GM21367 (cell line): ENCODE measurements around the gene SAMD4A.

Source experiments
- ATAC-seq: cut with Tn5 transposase; IDR thresholded peaks from one replicate; pipeline ENCODE4 v1.9.1; 2021; ENCODE audit not compliant: unreplicated experiment

The SAMD4A gene

GRCh38 chr14:54754116-54754622 is 187.2 kb downstream of the SAMD4A start:
- ATAC-seq = no peak

GRCh38 chr14:54754623-54755386 is 187.9 kb downstream of the SAMD4A start:
- no peak for ATAC-seq

- no peak for ATAC-seq
These were observed 189.9 kb downstream of the SAMD4A start for GRCh38 chr14:54756656-54757392.

- no peak for ATAC-seq
These were observed 191.1 kb downstream of the SAMD4A start for GRCh38 chr14:54758041-54758440.

- no peak for ATAC-seq
These were observed 193.2 kb downstream of the SAMD4A start for GRCh38 chr14:54759982-54760585.

GRCh38 chr14:54760866-54761575 is 194.1 kb downstream of the SAMD4A start:
- no peak for ATAC-seq

- no peak for ATAC-seq
These were observed 194.9 kb downstream of the SAMD4A start for GRCh38 chr14:54761835-54762234.

- no peak for ATAC-seq
These were observed 195.4 kb downstream of the SAMD4A start for GRCh38 chr14:54762296-54762695.

GRCh38 chr14:54763761-54764160 is 196.8 kb downstream of the SAMD4A start:
- ATAC-seq = no peak

GRCh38 chr14:54766276-54767138 is 199.6 kb downstream of the SAMD4A start:
- no peak for ATAC-seq

GRCh38 chr14:54767139-54767431 is 200.2 kb downstream of the SAMD4A start:
- no peak for ATAC-seq

GRCh38 chr14:54767450-54767849 is 200.5 kb downstream of the SAMD4A start:
- no peak for ATAC-seq

GRCh38 chr14:54768501-54769129 is 201.7 kb downstream of the SAMD4A start:
- ATAC-seq = no peak

- ATAC-seq = no peak
These were observed 203.3 kb downstream of the SAMD4A start for GRCh38 chr14:54769951-54770863.

- ATAC-seq = no peak
These were observed 204.6 kb downstream of the SAMD4A start for GRCh38 chr14:54771411-54772027.

GRCh38 chr14:54772451-54772881 is 205.5 kb downstream of the SAMD4A start:
- ATAC-seq = no peak

GRCh38 chr14:54773171-54774006 is 206.5 kb downstream of the SAMD4A start:
- peak; percentile 39 for ATAC-seq

- ATAC-seq = no peak
These were observed 207.9 kb downstream of the SAMD4A start for GRCh38 chr14:54774824-54775223.
